HCT116 (cell line): ENCODE data around the gene SORCS2. TPM values are rescaled to one million over a fixed set of nuclear protein-coding genes. Genes with fewer than 3 reads are reported as not detected.

Experiments used
- ATAC-seq: fragments of 200-7000 bp; cut with Tn5 transposase; 2 replicates; pipeline ENCODE4 v1.9.1; 2020; ENCODE audit warnings: mild to moderate bottlenecking, moderate library complexity
- BruUV-seq: library from RNA; stranded (reverse); fragments of 400-500 nt; replicated peaks from 2 replicates; lab custom pipeline; 2021; lab: Mats Ljungman, UMichigan
- CTCF ChIA-PET: fragments of 300-600 bp; sonication (Branson Sonifier 250); formaldehyde crosslinking; loops from one replicate; lab custom pipeline; 2021; ENCODE audit warnings: antibody characterized with exemption; lab: Charles Lee
- POLR2A ChIA-PET: fragments of 300-600, 350-600 bp; sonication (Branson Sonifier 250); formaldehyde crosslinking; loops from one replicate; lab custom pipeline; 2021; ENCODE audit warnings: antibody characterized with exemption; lab: Charles Lee
- RAD21 ChIA-PET, 2 experiments: fragments of 300-600 bp; sonication (Branson Sonifier 250); formaldehyde crosslinking; loops; one replicate each; lab custom pipeline; 2023; ENCODE audit warnings: low total read pairs in 2 of 2; ENCODE audit not compliant: uncharacterized antibody in 2 of 2, unreplicated experiment in 2 of 2, low non-redundant PET in 1 of 2; lab: Charles Lee
- DNase-seq: peaks from one replicate; pipeline ENCODE4 v3.0.0-alpha.2; 2010; ENCODE audit warnings: low read depth, low spot score
- H2AFZ ChIP-seq: fragments of 200-600 bp; shearing (Covaris generic), sonication (generic); 2 replicates; pipeline ENCODE4 v1.6.1; 2017; ENCODE audit warnings: low read depth, mixed run types, mixed read lengths, antibody characterized with exemption, low read length; ENCODE audit not compliant: poor library complexity, severe bottlenecking
- H3K27ac ChIP-seq: 2 replicates; pipeline ENCODE4 v1.5.1; 2012; ENCODE audit warnings: low read depth, low read length
- H3K27me3 ChIP-seq: fragments of 200-600 bp; sonication (generic); 2 replicates; pipeline ENCODE4 v1.6.1; 2016; ENCODE audit warnings: mixed run types, low read length, mixed read lengths; ENCODE audit not compliant: insufficient read depth
- H3K36me3 ChIP-seq, 2 experiments: fragments of 200-500 bp in 1 of 2; fragments of 200-600 bp in 1 of 2; sonication (Bioruptor generic) in 1 of 2; sonication (generic) in 1 of 2; 2 replicates each; pipeline versions ENCODE4 v1.5.1 to v1.6.1; 2014 to 2016; ENCODE audit warnings: low read length in 2 of 2, inconsistent platforms in 1 of 2, mixed read lengths in 1 of 2, mixed run types in 1 of 2; ENCODE audit not compliant: insufficient read depth in 2 of 2, control insufficient read depth in 1 of 2
- H3K4me1 ChIP-seq, 2 experiments: fragments of 200-600 bp in 1 of 2; sonication (generic) in 1 of 2; 2 replicates each; pipeline versions ENCODE4 v1.5.1 to v1.6.1; 2012 to 2017; ENCODE audit warnings: low read length in 2 of 2, inconsistent platforms in 1 of 2, mild to moderate bottlenecking in 1 of 2, mixed read lengths in 1 of 2, mixed run types in 1 of 2, moderate library complexity in 1 of 2; ENCODE audit not compliant: insufficient read depth in 2 of 2, control insufficient read depth in 1 of 2
- H3K4me2 ChIP-seq: fragments of 200-600 bp; sonication (generic); 2 replicates; pipeline ENCODE4 v1.6.1; 2017; ENCODE audit warnings: mixed run types, low read length, mixed read lengths
- H3K4me3 ChIP-seq, 2 experiments: fragments of 200-600 bp in 1 of 2; sonication (generic) in 1 of 2; replicated peaks in 1 of 2; 2 replicates each; pipeline ENCODE4 v1.5.1; 2011 to 2016; ENCODE audit warnings: low read length in 2 of 2, control low read depth in 1 of 2, low read depth in 1 of 2, mild to moderate bottlenecking in 1 of 2, mixed read lengths in 1 of 2, mixed run types in 1 of 2
- H3K79me2 ChIP-seq: fragments of 200-600 bp; sonication (generic); 2 replicates; pipeline ENCODE4 v1.6.1; 2017; ENCODE audit warnings: mild to moderate bottlenecking, mixed run types, low read length, moderate library complexity, mixed read lengths; ENCODE audit not compliant: insufficient read depth
- H3K9ac ChIP-seq: fragments of 200-600 bp; sonication (generic); 2 replicates; pipeline ENCODE4 v1.6.1; 2016; ENCODE audit warnings: low read length, mixed read lengths
- H3K9me2 ChIP-seq: fragments of 200-600 bp; sonication (generic), shearing (Covaris generic); 2 replicates; pipeline ENCODE4 v1.6.1; 2017; ENCODE audit warnings: mixed run types, mild to moderate bottlenecking, moderate library complexity; ENCODE audit not compliant: insufficient read depth
- H3K9me3 ChIP-seq, 2 experiments: fragments of 200-500 bp in 1 of 2; fragments of 200-600 bp in 1 of 2; sonication (Bioruptor generic) in 1 of 2; sonication (generic) in 1 of 2; 2 replicates each; pipeline ENCODE4 v1.6.1; 2014 to 2017; ENCODE audit warnings: low read length in 2 of 2, mixed read lengths in 2 of 2, inconsistent platforms in 1 of 2, low read depth in 1 of 2, mild to moderate bottlenecking in 1 of 2, mixed run types in 1 of 2, moderate library complexity in 1 of 2; ENCODE audit not compliant: control insufficient read depth in 1 of 2, insufficient read depth in 1 of 2
- H4K20me1 ChIP-seq: fragments of 200-600 bp; sonication (generic), shearing (Covaris generic); 2 replicates; pipeline ENCODE4 v1.6.1; 2017; ENCODE audit warnings: mixed run types, mild to moderate bottlenecking, moderate library complexity; ENCODE audit not compliant: insufficient read depth
- ATF3 ChIP-seq: IDR thresholded peaks from 2 replicates; pipeline ENCODE4 v1.6.1; 2012
- CBX3 ChIP-seq: IDR thresholded peaks from 2 replicates; pipeline ENCODE4 v1.6.1; 2012; ENCODE audit warnings: low read depth
- CEBPB ChIP-seq: IDR thresholded peaks from 2 replicates; pipeline ENCODE4 v1.6.1; 2012; ENCODE audit warnings: low read depth
- EGR1 ChIP-seq: IDR thresholded peaks from 2 replicates; pipeline ENCODE4 v1.6.1; 2012; ENCODE audit warnings: low read depth
- EZH2phosphoT487 ChIP-seq: fragments of 200-600 bp; IDR thresholded peaks from 2 replicates; pipeline ENCODE4 v1.6.1; 2018; ENCODE audit warnings: antibody characterized with exemption, borderline replicate concordance
- FOSL1 ChIP-seq: IDR thresholded peaks from 2 replicates; pipeline ENCODE4 v1.6.1; 2012; ENCODE audit warnings: low read depth
- POLR2A ChIP-seq: IDR thresholded peaks from 2 replicates; pipeline ENCODE4 v1.7.0; 2011; ENCODE audit warnings: borderline replicate concordance; ENCODE audit not compliant: insufficient read depth, insufficient read length; ENCODE audit errors: extremely low read depth
- RAD21 ChIP-seq: IDR thresholded peaks from 2 replicates; pipeline ENCODE4 v1.6.1; 2012; ENCODE audit warnings: low read depth, mild to moderate bottlenecking
- SIN3A ChIP-seq: IDR thresholded peaks from 2 replicates; pipeline ENCODE4 v1.6.1; 2012; ENCODE audit warnings: low read depth
- SP1 ChIP-seq: IDR thresholded peaks from 2 replicates; pipeline ENCODE4 v1.6.1; 2012; ENCODE audit warnings: low read depth
- SRF ChIP-seq: IDR thresholded peaks from 2 replicates; pipeline ENCODE4 v1.6.1; 2012; ENCODE audit warnings: low read depth
- TCF7L2 ChIP-seq: IDR thresholded peaks from 2 replicates; pipeline ENCODE4 v1.7.0; 2011; ENCODE audit warnings: borderline replicate concordance, inconsistent platforms; ENCODE audit not compliant: insufficient read depth, insufficient read length; ENCODE audit errors: extremely low read depth
- YY1 ChIP-seq: IDR thresholded peaks from 2 replicates; pipeline ENCODE4 v1.6.1; 2011; ENCODE audit warnings: low read length, low read depth, moderate library complexity, mild to moderate bottlenecking; ENCODE audit not compliant: insufficient replicate concordance; ENCODE audit errors: extremely low read depth
- ZFX ChIP-seq: fragments of 450-650 bp; IDR thresholded peaks from 2 replicates; pipeline ENCODE4 v1.6.1; 2017
- ZNF274 ChIP-seq: fragments of 200-500 bp; sonication (Bioruptor generic); IDR thresholded peaks from 2 replicates; pipeline ENCODE4 v1.6.1; 2014; ENCODE audit warnings: mild to moderate bottlenecking, low read depth, low read length, inconsistent platforms
- intact Hi-C: fragments of 100-400 bp; cut with micrococcal nuclease; formaldehyde crosslinking; loops from 2 replicates; pipeline ENCODE4 v1.10.0; 2022
- total RNA-seq: library from RNA; stranded (reverse); gene quantifications from one replicate; pipeline ENCODE4 v1.2.1, GENCODE V29; 2021; ENCODE audit not compliant: unreplicated experiment

The SORCS2 gene
- total RNA-seq, 1 experiment from 2014 or later = 0.37 TPM

- Histone ChIP-seq H3K27ac (no peak overlapping the region), H3K4me2 (no peak overlapping the region), H3K9me2 (no peaks in the 10 kb centered on the region), H4K20me1 (no peaks in the 10 kb centered on the region), H3K4me1 (no peaks in the 10 kb centered on the region; a peak in 1 of 4 replicates), H3K9ac (no peak overlapping the region), H3K27me3 (peaks cover 10% of the 10 kb centered on the region; the same call in 1 of the 2 replicates), H2AFZ (no peak overlapping the region), H3K79me2 (no peaks in the 10 kb centered on the region), H3K36me3 (no peaks in the 10 kb centered on the region), H3K9me3 (no peaks in the 10 kb centered on the region), H3K4me3 (no peak overlapping the region)
- DNase-seq (no peak), ATAC-seq (no peak)
- POLR2A ChIA-PET = no interaction called here
- RAD21 ChIA-PET = interaction anchor here in 1 of 2 experiments (0.8 kb wide), 1 partner anchor 101 kb away, joined by 3 read pairs; no protein-coding TSS in a partner anchor
- TF ChIP-seq FOSL1 = no peak
- TF ChIP-seq ZNF274 = no peak
- TF ChIP-seq EZH2phosphoT487 = no peak
- TF ChIP-seq CEBPB = no peak
- no peak for TF ChIP-seq SP1
- no peak for TF ChIP-seq TCF7L2
- no peak for TF ChIP-seq ZFX
- no peak for TF ChIP-seq CBX3
- no TSS peak for BruUV-seq
- intact Hi-C loops = loop anchor here (2.0 kb wide), 2 partner anchors 140 to 524 kb away; no protein-coding TSS in a partner anchor
- CTCF ChIA-PET = interaction anchor here (1.2 to 4.0 kb wide), 5 partner anchors 11 to 525 kb away, joined by 4 to 28 read pairs (median 17); no protein-coding TSS in a partner anchor
Measured at GRCh38 chr4:7195141-7195515, 2.8 kb downstream of the SORCS2 start.

GRCh38 chr4:7195546-7196287 is 3.4 kb downstream of the SORCS2 start:
- intact Hi-C loops = loop anchor here (2.0 kb wide), 2 partner anchors 139 to 523 kb away; no protein-coding TSS in a partner anchor
- ChIA-PET CTCF (interaction anchor here (1.1 to 4.0 kb wide), 5 partner anchors 10 to 140 kb away, joined by 3 to 28 read pairs (median 17); no protein-coding TSS in a partner anchor), POLR2A (interaction anchor here (2.8 kb wide), 1 partner anchor 10 kb away, joined by 10 read pairs; no protein-coding TSS in a partner anchor)

More at GRCh38 chr4:7195546-7196287, 3.4 kb downstream of the SORCS2 start:
- Histone ChIP-seq H3K4me3 (no peak overlapping the region), H2AFZ (no peak overlapping the region), H3K9me3 (no peaks in the 10 kb centered on the region), H3K9ac (no peak overlapping the region), H3K79me2 (no peaks in the 10 kb centered on the region), H3K4me2 (no peak overlapping the region), H3K27me3 (peaks cover 10% of the 10 kb centered on the region; the same call in 1 of the 2 replicates), H3K27ac (no peak overlapping the region), H3K4me1 (no peaks in the 10 kb centered on the region; a peak in 1 of 4 replicates), H4K20me1 (no peaks in the 10 kb centered on the region), H3K9me2 (no peaks in the 10 kb centered on the region), H3K36me3 (no peaks in the 10 kb centered on the region)
- no peak for ATAC-seq
- RAD21 ChIA-PET = no interaction called here
- no TSS peak for BruUV-seq
- TF ChIP-seq RAD21 (no peak), CEBPB (no peak), YY1 (no peak), EGR1 (no peak), SRF (no peak), ATF3 (no peak), SIN3A (no peak), POLR2A (no peak)
- no peak for DNase-seq
